Suprapubic skin (tissue), 4 donors: ENCODE data around the gene CYP39A1. TPM values are rescaled to one million over a fixed set of nuclear protein-coding genes. Genes with fewer than 3 reads are reported as not detected.

Experiments used
- DNase-seq, 2 donors: peaks; one replicate each; pipeline ENCODE4 v3.0.0-alpha.2; 2019; ENCODE audit warnings: low spot score in 2 of 2
- H3K27ac ChIP-seq: fragments of 200-600 bp; sonication (generic); one replicate; pipeline ENCODE4 v1.5.1; 2019
- H3K27me3 ChIP-seq: fragments of 200-600 bp; sonication (generic); one replicate; pipeline ENCODE4 v1.5.1; 2019
- H3K36me3 ChIP-seq: fragments of 200-600 bp; sonication (generic); one replicate; pipeline ENCODE4 v1.5.1; 2019
- H3K4me1 ChIP-seq: fragments of 200-600 bp; sonication (generic); one replicate; pipeline ENCODE4 v1.5.1; 2019
- H3K4me3 ChIP-seq: fragments of 200-600 bp; sonication (generic); one replicate; pipeline ENCODE4 v1.5.1; 2019; ENCODE audit warnings: mild to moderate bottlenecking
- H3K9me3 ChIP-seq: fragments of 200-600 bp; sonication (generic); one replicate; pipeline ENCODE4 v1.5.1; 2019
- EP300 ChIP-seq: sonication (generic); formaldehyde crosslinking; IDR thresholded peaks from one replicate; pipeline ENCODE4 v1.6.1; 2017; ENCODE audit warnings: antibody characterized with exemption
- POLR2A ChIP-seq, 2 donors: fragments of 450-650 bp; IDR thresholded peaks; one replicate each; pipeline ENCODE4 v1.6.1; 2017; ENCODE audit warnings: antibody characterized with exemption in 2 of 2, mild to moderate bottlenecking in 2 of 2, moderate library complexity in 2 of 2
- POLR2AphosphoS5 ChIP-seq, 3 donors: sonication (generic); formaldehyde crosslinking; IDR thresholded peaks; one replicate each; pipeline ENCODE4 v1.6.1; 2017; ENCODE audit warnings: antibody characterized with exemption in 3 of 3
- WGBS: methylation state at CpG from one replicate; pipeline ENCODE4 v1.1.5; 2018; 5-methylcytosine and 5-hydroxymethylcytosine counted together
- total RNA-seq, 4 donors: library from RNA; depleted of rRNA; stranded (reverse); fragments of >200 nt; gene quantifications; one replicate each; pipeline ENCODE4 v1.1.0, GENCODE V29; 2016
- TF ChIP-seq, protein P1 (sequence below), 2 donors: fragments of 200-600 bp in 1 of 2; fragments of 450-650 bp in 1 of 2; sonication (generic) in 1 of 2; IDR thresholded peaks; one replicate each; pipeline ENCODE4 v1.5.1; 2016 to 2019; ENCODE audit warnings: antibody characterized with exemption in 2 of 2, mild to moderate bottlenecking in 1 of 2, moderate library complexity in 1 of 2

Gene CYP39A1
- total RNA-seq, 4 donors from 2014 or later, result 20.0 to 46.4 (median 33.1) TPM

GRCh38 chr6:46626228-46626909 lies 26.2 kb downstream of the CYP39A1 start:
- H3K36me3 ChIP-seq, result peaks cover 19% of the 10 kb centered on the region
- DNase-seq, result no peak
- no peaks in the 10 kb centered on the region for H3K4me1 ChIP-seq
- WGBS, result 21% methylated on average over 3 of the region's 3 CpGs
- no peaks in the 10 kb centered on the region for H3K27me3 ChIP-seq
- H3K4me3 ChIP-seq, result no peak overlapping the region
- H3K9me3 ChIP-seq, result no peaks in the 10 kb centered on the region
- no peak overlapping the region for H3K27ac ChIP-seq
- TF ChIP-seq, protein P1, sequence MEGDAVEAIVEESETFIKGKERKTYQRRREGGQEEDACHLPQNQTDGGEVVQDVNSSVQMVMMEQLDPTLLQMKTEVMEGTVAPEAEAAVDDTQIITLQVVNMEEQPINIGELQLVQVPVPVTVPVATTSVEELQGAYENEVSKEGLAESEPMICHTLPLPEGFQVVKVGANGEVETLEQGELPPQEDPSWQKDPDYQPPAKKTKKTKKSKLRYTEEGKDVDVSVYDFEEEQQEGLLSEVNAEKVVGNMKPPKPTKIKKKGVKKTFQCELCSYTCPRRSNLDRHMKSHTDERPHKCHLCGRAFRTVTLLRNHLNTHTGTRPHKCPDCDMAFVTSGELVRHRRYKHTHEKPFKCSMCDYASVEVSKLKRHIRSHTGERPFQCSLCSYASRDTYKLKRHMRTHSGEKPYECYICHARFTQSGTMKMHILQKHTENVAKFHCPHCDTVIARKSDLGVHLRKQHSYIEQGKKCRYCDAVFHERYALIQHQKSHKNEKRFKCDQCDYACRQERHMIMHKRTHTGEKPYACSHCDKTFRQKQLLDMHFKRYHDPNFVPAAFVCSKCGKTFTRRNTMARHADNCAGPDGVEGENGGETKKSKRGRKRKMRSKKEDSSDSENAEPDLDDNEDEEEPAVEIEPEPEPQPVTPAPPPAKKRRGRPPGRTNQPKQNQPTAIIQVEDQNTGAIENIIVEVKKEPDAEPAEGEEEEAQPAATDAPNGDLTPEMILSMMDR (IDR thresholded peaks at IDR 0.05), result peak in 1 of 2 donors; percentile 46
- no peak for TF ChIP-seq POLR2AphosphoS5 (IDR thresholded peaks at IDR 0.05)

DNA sequence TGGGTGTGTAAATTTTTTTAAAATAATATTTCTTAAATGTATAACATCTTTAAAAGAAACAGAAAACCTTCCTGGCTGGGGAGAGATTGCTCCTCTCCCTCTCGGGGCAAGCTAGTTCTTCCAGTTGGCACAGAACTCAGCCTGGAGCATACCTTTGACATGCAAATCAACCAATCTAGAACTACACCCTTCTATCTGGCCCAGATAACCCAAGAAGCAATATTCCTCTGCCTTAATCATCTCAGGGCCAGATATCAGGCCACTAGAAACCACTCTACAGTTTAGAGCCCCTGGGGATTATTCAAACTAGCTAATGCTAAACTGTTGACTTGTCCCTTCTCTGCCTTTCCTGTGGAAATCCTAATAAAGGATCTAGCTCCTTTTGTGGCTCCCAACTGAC lies 33.9 kb downstream of the CYP39A1 start:
- no peak overlapping the region for H3K4me3 ChIP-seq
- TF ChIP-seq POLR2A (IDR thresholded peaks at IDR 0.05) (no peak), EP300 (no peak), POLR2AphosphoS5 (IDR thresholded peaks at IDR 0.05) (no peak)
- TF ChIP-seq, protein P1 (IDR thresholded peaks at IDR 0.05), result no peak
- H3K4me1 ChIP-seq, result no peaks in the 10 kb centered on the region
- H3K9me3 ChIP-seq, result no peaks in the 10 kb centered on the region
- H3K36me3 ChIP-seq, result peaks cover 16% of the 10 kb centered on the region
- WGBS, result 56% methylated on average over 1 of the region's 1 CpG
- H3K27ac ChIP-seq, result no peak overlapping the region
- DNase-seq, result no peak
- H3K27me3 ChIP-seq, result no peaks in the 10 kb centered on the region

DNA sequence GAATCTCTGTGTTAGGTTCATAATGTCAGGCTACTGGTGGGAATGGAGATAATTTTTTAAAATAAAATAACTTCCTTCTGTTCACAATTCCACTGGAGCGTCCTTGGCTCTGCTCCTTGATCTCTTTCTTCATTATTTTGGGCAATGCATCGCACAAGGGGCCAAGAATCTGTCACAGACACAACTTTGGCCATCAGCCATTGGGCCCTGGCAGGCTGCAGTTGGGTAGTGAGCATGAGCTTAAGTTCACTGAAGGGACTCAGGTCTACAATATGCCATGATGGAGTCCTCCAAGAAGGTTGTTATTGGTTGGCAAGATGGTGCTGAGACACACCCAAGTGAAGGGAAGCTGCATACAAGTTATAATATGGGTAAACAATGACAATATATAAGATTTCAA lies 40.0 kb downstream of the CYP39A1 start:
- H3K27me3 ChIP-seq, result no peaks in the 10 kb centered on the region
- no peaks in the 10 kb centered on the region for H3K4me1 ChIP-seq
- 42% methylated on average over 2 of the region's 2 CpGs for WGBS
- H3K36me3 ChIP-seq, result no peaks in the 10 kb centered on the region
- DNase-seq, result no peak
- TF ChIP-seq POLR2AphosphoS5 (IDR thresholded peaks at IDR 0.05) (no peak), EP300 (no peak), POLR2A (IDR thresholded peaks at IDR 0.05) (no peak)
- TF ChIP-seq, protein P1 (IDR thresholded peaks at IDR 0.05), result no peak
- no peak overlapping the region for H3K4me3 ChIP-seq
- H3K27ac ChIP-seq, result no peak overlapping the region
- H3K9me3 ChIP-seq, result no peaks in the 10 kb centered on the region

DNA sequence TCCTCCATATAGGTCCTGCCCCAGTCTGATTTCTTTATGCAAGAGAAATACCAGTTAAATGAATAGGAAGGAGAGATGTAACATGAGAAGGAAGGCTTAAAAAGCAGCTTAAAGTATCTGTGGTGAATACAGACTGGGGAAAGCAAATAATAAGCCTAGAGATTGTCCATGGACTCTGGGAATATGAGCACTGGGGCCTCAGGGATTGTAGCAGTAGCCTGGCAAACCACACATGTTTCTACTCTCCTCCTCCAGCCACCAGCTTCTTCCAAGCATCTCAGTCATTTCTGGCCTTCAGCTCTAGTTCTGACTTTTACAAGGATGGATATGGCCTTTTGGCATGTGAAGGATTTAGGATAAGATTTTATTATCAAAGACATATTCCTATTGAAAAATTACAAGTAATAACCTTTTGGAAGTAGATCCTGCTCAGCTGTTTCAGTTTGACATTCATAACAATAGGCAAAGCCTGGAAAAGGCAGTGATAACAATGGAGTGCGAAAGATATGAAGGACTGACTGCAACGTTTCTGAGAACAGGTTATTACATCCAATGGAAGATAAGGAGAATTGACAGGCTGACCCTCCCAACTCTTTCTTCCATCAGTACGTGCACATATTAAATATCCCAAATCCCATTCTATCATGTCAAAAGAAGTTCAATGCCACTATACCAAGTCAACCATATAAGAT lies 41.6 kb downstream of the CYP39A1 start:
- WGBS, result 84% methylated on average over 3 of the region's 3 CpGs
- Histone ChIP-seq H3K36me3 (no peaks in the 10 kb centered on the region), H3K27me3 (no peaks in the 10 kb centered on the region), H3K4me3 (no peak overlapping the region), H3K4me1 (no peaks in the 10 kb centered on the region), H3K27ac (no peak overlapping the region), H3K9me3 (no peaks in the 10 kb centered on the region)
- TF ChIP-seq POLR2AphosphoS5 (IDR thresholded peaks at IDR 0.05) (no peak), EP300 (no peak), POLR2A (IDR thresholded peaks at IDR 0.05) (no peak)
- TF ChIP-seq, protein P1 (IDR thresholded peaks at IDR 0.05), result no peak
- no peak for DNase-seq

DNA sequence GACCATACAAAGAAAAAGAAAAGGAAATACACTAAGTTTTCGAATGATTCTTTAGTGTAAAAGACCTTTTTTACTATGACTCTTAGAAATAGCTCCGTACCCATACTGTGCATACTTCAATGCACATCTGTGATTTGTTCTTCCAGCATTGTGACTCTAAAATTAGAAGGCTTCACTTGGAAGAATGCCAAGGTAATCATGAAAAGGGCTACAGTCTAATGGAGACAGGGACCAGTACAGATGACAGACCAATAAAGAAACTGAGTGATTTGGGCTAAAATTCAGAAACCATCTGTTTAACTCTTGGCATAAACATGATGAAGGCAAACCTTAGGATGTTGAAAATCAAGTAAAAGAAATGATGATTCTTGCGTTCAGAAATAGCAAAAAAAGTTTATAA lies 46.3 kb downstream of the CYP39A1 start:
- Histone ChIP-seq H3K27me3 (no peaks in the 10 kb centered on the region), H3K4me1 (no peaks in the 10 kb centered on the region), H3K27ac (no peak overlapping the region), H3K9me3 (no peaks in the 10 kb centered on the region), H3K4me3 (no peak overlapping the region), H3K36me3 (no peaks in the 10 kb centered on the region)
- 81% methylated on average over 3 of the region's 3 CpGs for WGBS
- TF ChIP-seq EP300 (no peak), POLR2A (IDR thresholded peaks at IDR 0.05) (no peak), POLR2AphosphoS5 (IDR thresholded peaks at IDR 0.05) (no peak)
- TF ChIP-seq, protein P1 (IDR thresholded peaks at IDR 0.05), result no peak
- DNase-seq, result no peak
